MCF 10A (cell line): Measurements from ENCODE around the gene KCTD2. TPM values are rescaled to one million over a fixed set of nuclear protein-coding genes. Genes with fewer than 3 reads are reported as not detected.

Experiments
- BruUV-seq: library from RNA; stranded (reverse); fragments of 400-500 nt; replicated peaks from 2 replicates; lab custom pipeline; 2021; lab: Mats Ljungman, UMichigan
- CTCF ChIA-PET: fragments of 300-600 bp; sonication (Branson Sonifier 250); formaldehyde crosslinking; extraction: SDS; loops from one replicate; lab custom pipeline; 2021; ENCODE audit warnings: antibody characterized with exemption, inconsistent platforms; lab: Yijun Ruan, JAX
- POLR2A ChIA-PET: fragments of 300-600, 350-650 bp; sonication (Branson Sonifier 250); formaldehyde crosslinking; extraction: SDS; loops from one replicate; lab custom pipeline; 2020; ENCODE audit warnings: antibody characterized with exemption, inconsistent platforms; lab: Yijun Ruan, JAX
- DNase-seq: peaks from one replicate; pipeline ENCODE4 v3.0.0-alpha.2; 2018; ENCODE audit not compliant: unreplicated experiment
- H3K27ac Mint-ChIP-seq: one replicate; pipeline ENCODE4 v1.8.0; 2022; ENCODE audit warnings: mild to moderate bottlenecking, low read depth, mixed read lengths; ENCODE audit not compliant: unreplicated experiment
- H3K27me3 Mint-ChIP-seq: one replicate; pipeline ENCODE4 v1.8.0; 2022; ENCODE audit warnings: mixed read lengths; ENCODE audit not compliant: insufficient read depth, unreplicated experiment
- H3K36me3 Mint-ChIP-seq: one replicate; pipeline ENCODE4 v1.8.0; 2022; ENCODE audit warnings: mild to moderate bottlenecking, moderate library complexity, mixed read lengths; ENCODE audit not compliant: insufficient read depth, unreplicated experiment
- H3K4me1 Mint-ChIP-seq: one replicate; pipeline ENCODE4 v1.8.0; 2022; ENCODE audit warnings: mixed read lengths; ENCODE audit not compliant: insufficient read depth, unreplicated experiment
- H3K4me3 Mint-ChIP-seq: one replicate; pipeline ENCODE4 v1.8.0; 2022; ENCODE audit warnings: mild to moderate bottlenecking, moderate library complexity, mixed read lengths; ENCODE audit not compliant: unreplicated experiment
- H3K9me3 Mint-ChIP-seq: one replicate; pipeline ENCODE4 v1.8.0; 2022; ENCODE audit warnings: mixed read lengths; ENCODE audit not compliant: unreplicated experiment
- intact Hi-C: fragments of 100-400 bp; cut with micrococcal nuclease; formaldehyde crosslinking; loops from 2 replicates; pipeline ENCODE4 v1.14.1; 2022
- total RNA-seq: library from RNA; stranded (reverse); gene quantifications from 2 replicates; pipeline ENCODE4 v1.2.3, GENCODE V29; 2022
- TF ChIP-seq, protein P1 (sequence below): fragments of 200-600 bp; IDR thresholded peaks from one replicate; pipeline ENCODE4 v1.8.0; 2022; ENCODE audit warnings: antibody characterized with exemption, mild to moderate bottlenecking; ENCODE audit not compliant: unreplicated experiment

The KCTD2 gene
- total RNA-seq, 1 experiment from 2014 or later, result 11.9 TPM

DNA sequence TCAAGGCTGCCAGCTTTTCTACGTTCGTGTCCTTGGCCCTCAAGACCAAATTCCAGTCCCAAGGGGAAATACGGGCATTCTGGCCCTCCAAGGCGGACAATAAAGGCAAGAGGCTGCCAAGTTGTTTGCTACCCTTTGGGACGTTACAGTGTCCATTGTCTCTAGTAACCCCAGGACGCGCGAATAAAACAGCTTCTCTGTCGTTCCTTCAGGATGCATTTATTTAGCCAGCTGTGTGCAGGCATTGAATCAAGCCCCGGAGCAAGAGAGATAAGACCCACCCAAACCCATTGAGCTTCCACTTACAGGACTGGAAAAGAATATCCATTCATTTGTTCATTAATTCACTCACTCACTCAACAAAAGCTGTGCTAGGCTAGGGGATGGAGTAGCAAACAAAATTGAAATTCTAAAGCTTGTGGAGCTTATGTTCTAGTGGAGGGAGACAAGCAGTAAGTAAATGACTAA lies 33.9 kb upstream of the KCTD2 start:
- Mint-ChIP-seq H3K27me3 (no peaks in the 10 kb centered on the region), H3K4me1 (peaks cover 22% of the 10 kb centered on the region), H3K27ac (peak overlapping the region; percentile 77), H3K9me3 (no peaks in the 10 kb centered on the region), H3K36me3 (peaks cover 28% of the 10 kb centered on the region), H3K4me3 (peak overlapping the region; percentile 96)
- TSS peak; percentile 71 for BruUV-seq
- ChIA-PET POLR2A (interaction anchor here (0.6 to 10.9 kb wide), 25 partner anchors 11 to 380 kb away, joined by 3 to 228 read pairs (median 5); partner anchors contain the start of genes ARMC7, ATP5PD, CDR2L and FDXR), CTCF (interaction anchor here (0.6 to 4.2 kb wide), 10 partner anchors 11 to 1244 kb away, joined by 3 to 67 read pairs (median 4); no protein-coding TSS in a partner anchor)
- TF ChIP-seq, protein P1, sequence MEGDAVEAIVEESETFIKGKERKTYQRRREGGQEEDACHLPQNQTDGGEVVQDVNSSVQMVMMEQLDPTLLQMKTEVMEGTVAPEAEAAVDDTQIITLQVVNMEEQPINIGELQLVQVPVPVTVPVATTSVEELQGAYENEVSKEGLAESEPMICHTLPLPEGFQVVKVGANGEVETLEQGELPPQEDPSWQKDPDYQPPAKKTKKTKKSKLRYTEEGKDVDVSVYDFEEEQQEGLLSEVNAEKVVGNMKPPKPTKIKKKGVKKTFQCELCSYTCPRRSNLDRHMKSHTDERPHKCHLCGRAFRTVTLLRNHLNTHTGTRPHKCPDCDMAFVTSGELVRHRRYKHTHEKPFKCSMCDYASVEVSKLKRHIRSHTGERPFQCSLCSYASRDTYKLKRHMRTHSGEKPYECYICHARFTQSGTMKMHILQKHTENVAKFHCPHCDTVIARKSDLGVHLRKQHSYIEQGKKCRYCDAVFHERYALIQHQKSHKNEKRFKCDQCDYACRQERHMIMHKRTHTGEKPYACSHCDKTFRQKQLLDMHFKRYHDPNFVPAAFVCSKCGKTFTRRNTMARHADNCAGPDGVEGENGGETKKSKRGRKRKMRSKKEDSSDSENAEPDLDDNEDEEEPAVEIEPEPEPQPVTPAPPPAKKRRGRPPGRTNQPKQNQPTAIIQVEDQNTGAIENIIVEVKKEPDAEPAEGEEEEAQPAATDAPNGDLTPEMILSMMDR, result no peak
- DNase-seq, result no peak
- intact Hi-C loops, result no loop called here

DNA sequence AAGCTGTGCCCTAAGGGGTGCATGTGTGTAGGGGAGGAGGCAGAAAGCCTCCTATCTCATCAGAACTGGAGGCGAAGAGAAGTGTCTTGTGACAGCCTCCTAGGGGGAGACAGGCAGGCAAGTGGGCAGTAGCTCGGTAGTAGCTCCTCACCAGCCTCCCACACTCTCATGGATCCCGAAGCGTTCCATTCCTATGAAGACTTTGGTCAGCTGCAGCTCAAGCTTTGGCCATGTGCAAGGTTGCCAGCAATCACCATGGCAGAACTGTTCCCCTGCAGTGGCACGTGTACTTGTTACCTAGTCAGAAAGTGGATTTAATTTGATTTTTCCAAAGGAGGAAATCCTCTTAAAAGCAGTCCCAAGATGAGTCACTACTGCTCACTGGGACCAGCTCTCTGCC lies 27.9 kb upstream of the KCTD2 start:
- H3K27ac Mint-ChIP-seq, result no peak overlapping the region
- ChIA-PET CTCF (interaction anchor here (0.6 to 0.7 kb wide), 2 partner anchors 24 to 44 kb away, joined by 3 read pairs; no protein-coding TSS in a partner anchor), POLR2A (interaction anchor here (0.6 to 1.4 kb wide), 5 partner anchors 9 to 29 kb away, joined by 3 to 7 read pairs (median 3); no protein-coding TSS in a partner anchor)
- H3K4me1 Mint-ChIP-seq, result peaks cover 5% of the 10 kb centered on the region
- H3K9me3 Mint-ChIP-seq, result no peaks in the 10 kb centered on the region
- H3K4me3 Mint-ChIP-seq, result no peak overlapping the region
- no TSS peak for BruUV-seq
- TF ChIP-seq, protein P1, result no peak
- no peak for DNase-seq
- intact Hi-C loops, result no loop called here
- no peaks in the 10 kb centered on the region for H3K27me3 Mint-ChIP-seq
- peaks cover 66% of the 10 kb centered on the region for H3K36me3 Mint-ChIP-seq

DNA sequence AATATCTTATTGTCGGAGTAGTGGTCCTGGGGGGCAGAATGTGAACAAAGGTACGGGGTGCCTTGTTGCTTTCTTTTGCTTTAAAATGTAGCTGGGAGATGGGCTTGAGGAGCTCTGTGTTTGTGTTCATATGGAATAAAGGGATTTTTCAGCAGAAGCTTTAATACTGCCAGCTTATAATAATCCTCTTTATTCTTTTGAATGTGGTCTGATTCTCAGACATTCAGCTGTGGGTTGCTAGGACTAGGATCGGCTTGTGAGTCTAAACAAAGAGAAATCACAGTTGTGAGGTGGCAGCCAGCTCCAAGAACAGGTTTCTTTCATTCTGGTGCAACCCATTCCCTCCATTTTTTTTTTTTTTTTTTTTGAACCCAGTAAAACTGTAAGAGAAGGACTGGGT lies 27.3 kb upstream of the KCTD2 start:
- BruUV-seq, result no TSS peak
- intact Hi-C loops, result no loop called here
- Mint-ChIP-seq H3K27me3 (no peaks in the 10 kb centered on the region), H3K36me3 (peaks cover 61% of the 10 kb centered on the region), H3K27ac (no peak overlapping the region), H3K9me3 (no peaks in the 10 kb centered on the region), H3K4me1 (peaks cover 2% of the 10 kb centered on the region), H3K4me3 (no peak overlapping the region)
- DNase-seq, result no peak
- ChIA-PET CTCF (interaction anchor here (0.7 kb wide), 1 partner anchor 45 kb away, joined by 3 read pairs; no protein-coding TSS in a partner anchor), POLR2A (interaction anchor here (0.9 to 1.4 kb wide), 2 partner anchors 12 to 28 kb away, joined by 4 to 7 read pairs; no protein-coding TSS in a partner anchor)
- TF ChIP-seq, protein P1, result no peak

DNA sequence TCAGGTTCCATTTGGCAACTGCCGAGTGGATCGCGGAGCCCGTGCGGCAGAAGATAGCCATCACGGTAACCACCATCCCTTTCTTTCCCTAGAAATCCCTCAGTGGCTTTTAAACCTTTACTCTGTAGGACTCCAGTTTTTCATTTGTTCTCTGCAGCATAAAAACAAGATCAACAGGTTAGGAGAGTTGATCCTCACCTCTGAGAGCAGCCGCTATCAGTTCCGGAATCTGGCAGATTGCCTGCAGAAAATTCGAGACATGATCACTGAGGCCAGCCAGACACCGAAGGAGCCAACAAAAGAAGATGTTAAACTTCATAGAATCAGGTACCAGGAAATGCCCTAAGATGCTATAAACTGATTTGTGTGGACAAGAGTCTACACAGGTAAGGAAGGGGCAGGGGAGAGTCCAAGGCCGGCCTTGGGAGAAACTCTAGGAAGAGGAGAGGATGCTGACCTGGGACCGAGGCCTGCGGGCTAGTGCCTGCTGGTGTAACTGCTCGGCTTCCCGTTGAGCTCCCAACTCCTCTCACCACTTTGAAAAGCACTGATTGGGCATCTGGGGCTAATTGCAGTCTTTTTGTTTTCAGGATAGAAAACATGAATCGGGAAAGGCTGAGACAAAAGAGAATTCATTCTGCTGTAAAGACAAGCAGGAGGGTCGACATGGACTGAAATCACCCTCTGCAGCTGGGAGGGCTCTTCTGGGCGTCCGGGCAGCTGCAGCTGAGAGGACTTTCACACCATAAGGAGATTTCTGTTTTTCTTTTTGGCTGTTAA lies 26.5 kb upstream of the KCTD2 start:
- ChIA-PET POLR2A (no interaction called here), CTCF (no interaction called here)
- H3K27me3 Mint-ChIP-seq, result no peaks in the 10 kb centered on the region
- H3K4me1 Mint-ChIP-seq, result no peaks in the 10 kb centered on the region
- no peaks in the 10 kb centered on the region for H3K9me3 Mint-ChIP-seq
- no peak overlapping the region for H3K27ac Mint-ChIP-seq
- peaks cover 52% of the 10 kb centered on the region for H3K36me3 Mint-ChIP-seq
- intact Hi-C loops, result no loop called here
- TSS peak; percentile 86 for BruUV-seq
- TF ChIP-seq, protein P1, result no peak
- H3K4me3 Mint-ChIP-seq, result no peak overlapping the region
- no peak for DNase-seq
